ENCODE measurements around the gene LPP. TPM values are rescaled to one million over a fixed set of nuclear protein-coding genes. Genes with fewer than 3 reads are reported as not detected.

LPP gene
- total RNA-seq, 1 donor from 2014 or later: 1,791 TPM

DNA sequence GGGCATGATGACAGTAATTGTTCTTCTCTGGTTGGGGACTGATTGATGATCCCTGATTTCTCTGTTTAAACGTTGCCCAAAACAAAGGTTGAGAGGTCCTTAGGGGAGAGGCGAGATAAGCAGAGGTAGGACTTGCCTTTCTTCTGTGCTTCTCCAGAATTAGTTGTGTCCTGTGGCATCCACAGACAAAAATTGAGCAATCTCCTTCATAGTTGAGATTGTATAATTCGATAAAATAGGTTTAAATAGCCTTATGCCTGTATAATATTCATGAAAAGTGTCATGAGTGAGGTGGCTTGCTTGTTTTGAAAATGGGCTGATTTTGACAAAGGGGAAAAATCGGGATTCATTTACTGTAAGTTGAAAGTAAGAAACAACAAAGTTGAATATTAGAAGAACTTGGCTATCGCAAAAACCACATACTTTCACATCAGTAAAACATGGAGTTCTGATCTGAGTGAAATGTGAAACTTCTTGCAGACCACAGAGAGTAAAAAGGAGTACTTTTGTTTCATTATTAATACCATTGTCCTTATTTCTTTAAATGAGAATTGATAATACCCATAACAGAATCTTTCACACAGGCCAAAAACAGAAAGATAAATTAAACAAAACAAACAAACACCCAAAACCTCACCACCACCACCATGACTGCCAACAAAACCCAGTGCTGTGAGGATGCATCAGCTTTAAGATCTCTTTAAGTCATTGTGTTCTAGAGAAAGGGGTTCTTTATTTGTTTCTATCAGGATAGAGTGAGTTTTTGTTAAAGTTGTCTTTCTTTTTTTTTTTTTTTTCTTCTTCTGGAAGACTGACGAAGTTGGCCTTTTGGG lies 155.7 kb downstream of the LPP start:
- Histone ChIP-seq H3K27ac (no peak overlapping the region), H3K27me3 (no peaks in the 10 kb centered on the region), H3K36me3 (peaks cover 7 to 14% of the 10 kb centered on the region in 2 donors), H3K4me1 (peaks cover 0 to 11% of the 10 kb centered on the region in 2 donors), H3K4me3 (no peak overlapping the region), H3K9me3 (no peaks in the 10 kb centered on the region)
- TF ChIP-seq, protein P1, sequence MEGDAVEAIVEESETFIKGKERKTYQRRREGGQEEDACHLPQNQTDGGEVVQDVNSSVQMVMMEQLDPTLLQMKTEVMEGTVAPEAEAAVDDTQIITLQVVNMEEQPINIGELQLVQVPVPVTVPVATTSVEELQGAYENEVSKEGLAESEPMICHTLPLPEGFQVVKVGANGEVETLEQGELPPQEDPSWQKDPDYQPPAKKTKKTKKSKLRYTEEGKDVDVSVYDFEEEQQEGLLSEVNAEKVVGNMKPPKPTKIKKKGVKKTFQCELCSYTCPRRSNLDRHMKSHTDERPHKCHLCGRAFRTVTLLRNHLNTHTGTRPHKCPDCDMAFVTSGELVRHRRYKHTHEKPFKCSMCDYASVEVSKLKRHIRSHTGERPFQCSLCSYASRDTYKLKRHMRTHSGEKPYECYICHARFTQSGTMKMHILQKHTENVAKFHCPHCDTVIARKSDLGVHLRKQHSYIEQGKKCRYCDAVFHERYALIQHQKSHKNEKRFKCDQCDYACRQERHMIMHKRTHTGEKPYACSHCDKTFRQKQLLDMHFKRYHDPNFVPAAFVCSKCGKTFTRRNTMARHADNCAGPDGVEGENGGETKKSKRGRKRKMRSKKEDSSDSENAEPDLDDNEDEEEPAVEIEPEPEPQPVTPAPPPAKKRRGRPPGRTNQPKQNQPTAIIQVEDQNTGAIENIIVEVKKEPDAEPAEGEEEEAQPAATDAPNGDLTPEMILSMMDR (IDR thresholded peaks at IDR 0.05): no peak
- intact Hi-C loops (cut with DNase I): no loop called here
- no peak for DNase-seq (ENCODE audit: low spot score in 2 of 2)

DNA sequence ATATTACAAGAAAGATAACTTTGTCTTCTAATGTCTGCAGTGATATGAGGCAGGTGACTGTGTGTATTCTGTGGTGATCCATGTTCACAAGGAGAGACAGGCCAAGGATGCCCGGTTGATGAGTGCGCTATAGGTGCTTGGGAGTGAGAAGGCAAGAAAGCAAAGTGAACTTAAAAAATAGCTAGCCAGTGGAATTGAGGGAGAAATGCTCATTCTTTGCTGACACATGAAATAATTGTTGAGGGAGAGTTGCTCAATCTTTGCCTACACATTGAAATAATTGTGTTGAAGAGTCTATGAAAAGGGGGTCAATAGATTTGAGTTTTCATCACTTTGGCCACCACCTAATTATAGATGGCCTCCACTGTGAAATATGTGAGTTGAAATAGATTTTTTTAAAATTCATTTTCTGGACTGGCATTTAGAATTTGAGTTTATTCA lies 156.3 kb downstream of the LPP start:
- intact Hi-C loops (cut with DNase I): no loop called here
- Histone ChIP-seq H3K27ac (peak overlapping the region in 1 of 2 donors; percentile 8), H3K4me3 (no peak overlapping the region), H3K4me1 (peaks cover 0 to 11% of the 10 kb centered on the region in 2 donors), H3K27me3 (no peaks in the 10 kb centered on the region), H3K36me3 (peaks cover 7 to 14% of the 10 kb centered on the region in 2 donors), H3K9me3 (no peaks in the 10 kb centered on the region)
- TF ChIP-seq, protein P1 (IDR thresholded peaks at IDR 0.05): no peak
- DNase-seq (ENCODE audit: low spot score in 2 of 2): no peak

DNA sequence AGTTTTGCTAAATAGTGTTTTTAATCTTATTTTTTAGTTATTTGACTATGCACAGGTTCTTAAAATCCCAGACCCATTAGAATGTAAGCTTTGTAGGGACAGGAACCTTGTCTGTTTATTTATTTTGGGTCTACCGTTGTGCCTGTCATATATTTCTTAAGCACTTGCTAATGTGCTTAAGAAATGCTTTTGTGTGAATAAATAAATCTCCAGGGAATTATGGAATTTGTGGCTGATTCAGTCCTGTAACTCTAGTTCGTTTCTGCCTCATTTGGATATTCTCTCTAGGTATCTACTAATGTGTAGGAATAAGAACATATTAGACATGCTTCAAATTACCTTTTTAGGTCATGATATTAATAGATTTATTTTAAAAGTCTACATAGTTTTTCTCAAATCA lies 161.6 kb downstream of the LPP start:
- Histone ChIP-seq H3K27ac (peak overlapping the region; percentile 60 to 67), H3K4me3 (no peak overlapping the region), H3K4me1 (peaks cover 8 to 26% of the 10 kb centered on the region in 2 donors), H3K36me3 (peaks cover 6 to 7% of the 10 kb centered on the region in 2 donors), H3K27me3 (no peaks in the 10 kb centered on the region), H3K9me3 (no peaks in the 10 kb centered on the region)
- intact Hi-C loops (cut with DNase I): no loop called here
- TF ChIP-seq, protein P1 (IDR thresholded peaks at IDR 0.05): no peak
- DNase-seq (ENCODE audit: low spot score in 2 of 2): no peak

DNA sequence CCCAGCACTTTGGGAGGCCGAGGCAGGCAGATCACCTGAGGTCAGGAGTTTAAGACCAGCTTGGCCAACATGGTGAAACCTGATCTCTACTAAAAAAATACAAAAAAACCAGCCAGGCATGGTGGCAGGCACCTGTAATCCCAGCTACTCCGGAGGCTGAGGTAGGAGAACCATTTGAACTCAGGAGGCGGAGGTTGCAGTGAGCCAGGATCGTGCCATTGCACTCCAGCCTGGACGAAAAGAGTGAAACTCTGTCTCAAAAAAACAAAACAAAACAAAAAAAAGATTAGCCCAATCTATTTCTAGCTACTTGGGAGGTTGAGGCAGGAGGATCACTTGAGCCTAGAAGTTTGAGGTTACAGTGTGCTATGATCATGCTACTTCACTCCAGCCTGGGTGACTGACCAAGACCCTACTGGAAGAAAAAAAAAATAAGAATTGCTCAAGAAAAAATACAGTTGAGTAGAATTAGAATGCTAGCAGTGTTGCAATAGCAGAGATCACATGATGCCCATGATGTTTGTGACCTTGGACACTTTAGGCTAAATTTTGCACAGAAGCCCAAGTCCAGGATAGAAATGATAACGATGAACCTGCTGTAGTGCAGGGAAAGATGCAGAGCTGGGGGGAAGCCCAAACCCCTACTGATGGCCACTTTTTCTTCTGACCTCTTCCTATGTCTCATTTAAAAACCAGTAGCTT lies 162.2 kb downstream of the LPP start:
- H3K36me3 ChIP-seq: peaks cover 6 to 7% of the 10 kb centered on the region in 2 donors
- no peak for DNase-seq (ENCODE audit: low spot score in 2 of 2)
- no peaks in the 10 kb centered on the region for H3K9me3 ChIP-seq
- peak overlapping the region; percentile 60 to 67 for H3K27ac ChIP-seq
- intact Hi-C loops (cut with DNase I): no loop called here
- TF ChIP-seq, protein P1 (IDR thresholded peaks at IDR 0.05): no peak
- peaks cover 8 to 26% of the 10 kb centered on the region in 2 donors for H3K4me1 ChIP-seq
- no peak overlapping the region for H3K4me3 ChIP-seq
- H3K27me3 ChIP-seq: no peaks in the 10 kb centered on the region

DNA sequence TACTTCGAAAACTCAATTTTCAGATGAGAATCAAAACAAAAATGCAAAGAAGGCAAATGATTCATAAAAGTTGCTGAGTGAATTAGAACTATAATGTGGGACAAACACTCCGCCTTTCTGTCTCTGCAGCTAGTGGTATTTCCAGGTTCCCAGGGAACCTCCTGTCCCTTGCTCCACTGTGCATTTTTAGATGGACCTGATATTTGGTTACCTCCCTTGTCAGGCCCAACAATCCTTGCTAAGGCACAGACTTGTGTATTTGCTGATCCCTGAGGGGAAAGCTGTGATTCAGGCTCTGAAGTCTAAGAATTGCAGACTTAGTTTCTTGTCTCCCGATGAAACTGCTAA lies 162.7 kb downstream of the LPP start:
- Histone ChIP-seq H3K4me3 (no peak overlapping the region), H3K9me3 (no peaks in the 10 kb centered on the region), H3K4me1 (peaks cover 8 to 31% of the 10 kb centered on the region in 2 donors), H3K36me3 (peaks cover 6 to 7% of the 10 kb centered on the region in 2 donors), H3K27ac (peak overlapping the region; percentile 60 to 67), H3K27me3 (no peaks in the 10 kb centered on the region)
- DNase-seq (ENCODE audit: low spot score in 2 of 2): no peak
- intact Hi-C loops (cut with DNase I): no loop called here
- TF ChIP-seq, protein P1 (IDR thresholded peaks at IDR 0.05): no peak
